Inferior parietal cortex (tissue), 1 donor: ENCODE measurements around the gene SLC7A5.
"Not testable (repeated sequence)": the region's sequence is repeated elsewhere in the genome, so short reads cannot be mapped to it uniquely, and the experiment has no call there.

Source experiments
- DNase-seq: peaks from one replicate; pipeline ENCODE4 v3.0.0-alpha.2; 2016; ENCODE audit errors: extremely low spot score

SLC7A5 gene

DNA sequence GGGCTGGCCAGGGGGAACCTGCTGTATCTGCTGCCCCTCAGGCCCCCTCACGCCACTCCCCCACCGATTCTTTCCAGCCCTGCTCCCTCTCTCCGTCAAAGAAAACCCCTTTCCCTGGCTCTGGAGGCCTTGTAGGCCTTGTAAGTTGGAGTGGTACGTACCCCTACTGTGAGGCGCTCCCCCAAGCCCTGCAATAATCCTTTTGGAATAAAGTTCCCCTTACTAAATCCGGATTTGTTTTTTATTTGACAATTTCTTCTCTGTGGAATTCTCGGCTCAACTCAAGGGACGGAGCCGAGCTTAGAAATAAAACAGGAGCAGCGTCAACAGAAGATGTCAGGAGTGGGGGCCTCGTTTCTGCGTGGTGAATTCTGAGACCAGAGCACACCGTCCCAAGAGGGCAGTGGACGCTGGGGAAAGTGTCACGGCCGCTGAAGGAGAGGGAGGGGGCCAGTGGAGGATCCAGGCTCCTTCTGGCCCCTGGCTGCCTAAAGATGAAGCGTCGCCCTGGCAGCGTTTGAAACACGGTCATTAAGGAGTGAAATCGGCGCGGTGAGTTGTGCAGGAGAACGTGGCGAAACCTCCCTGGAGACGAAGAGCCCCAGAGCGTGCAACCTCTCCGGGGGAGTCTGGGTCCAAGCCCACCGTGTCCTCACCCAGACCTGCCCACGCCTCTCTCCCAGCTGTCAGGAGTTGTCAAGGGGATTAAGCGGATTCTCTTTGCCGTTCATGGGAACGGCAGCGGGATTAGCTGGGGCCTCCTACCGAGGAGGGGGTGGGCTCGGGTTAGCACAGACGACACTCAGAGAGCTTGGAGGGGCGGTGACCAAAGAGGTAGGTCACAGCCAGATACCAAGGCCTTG, 47.0 kb downstream of the SLC7A5 start:
- no peak for DNase-seq

DNA sequence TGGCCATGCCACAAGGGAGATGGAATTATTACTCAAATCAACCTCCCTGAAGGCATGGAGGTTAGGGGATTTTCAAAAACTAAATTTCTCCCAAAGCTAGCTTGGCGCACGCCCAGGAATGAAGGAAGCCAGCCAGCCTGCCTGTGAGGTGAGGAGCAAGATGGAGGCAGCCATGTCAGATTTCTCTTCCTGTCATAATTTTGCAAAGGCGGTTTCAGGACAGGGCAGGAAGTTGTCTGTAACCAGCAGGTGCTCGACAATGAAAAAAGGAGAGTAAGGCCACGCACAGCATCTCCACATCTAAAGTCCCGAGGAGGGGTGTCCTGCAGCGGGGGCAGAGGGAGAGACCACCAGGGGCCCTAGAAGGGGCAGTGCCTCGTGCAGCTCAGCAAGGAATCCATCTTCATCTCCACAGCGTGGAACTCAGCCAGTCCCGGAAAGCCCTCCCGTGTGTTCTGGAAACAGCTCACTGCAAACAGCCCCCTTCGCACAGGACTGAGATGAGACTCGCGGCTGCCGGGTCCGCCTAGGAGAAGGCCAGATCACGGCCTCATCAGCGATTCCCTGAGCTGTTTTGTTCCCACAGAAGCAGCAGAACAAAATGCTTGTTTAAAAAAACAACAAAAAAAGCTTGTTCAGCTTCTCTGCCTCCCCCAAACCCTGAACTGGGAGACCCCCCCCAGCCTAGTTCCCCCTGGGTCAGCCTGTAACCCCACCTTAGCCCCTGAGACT, 47.8 kb downstream of the SLC7A5 start:
- DNase-seq = no peak

GRCh38 chr16:87819983-87820382, 49.3 kb downstream of the SLC7A5 start:
- DNase-seq = no peak

- no peak for DNase-seq
These were observed 50.0 kb downstream of the SLC7A5 start for GRCh38 chr16:87819282-87819681.

GRCh38 chr16:87818533-87819161, 50.7 kb downstream of the SLC7A5 start:
- no peak for DNase-seq

DNA sequence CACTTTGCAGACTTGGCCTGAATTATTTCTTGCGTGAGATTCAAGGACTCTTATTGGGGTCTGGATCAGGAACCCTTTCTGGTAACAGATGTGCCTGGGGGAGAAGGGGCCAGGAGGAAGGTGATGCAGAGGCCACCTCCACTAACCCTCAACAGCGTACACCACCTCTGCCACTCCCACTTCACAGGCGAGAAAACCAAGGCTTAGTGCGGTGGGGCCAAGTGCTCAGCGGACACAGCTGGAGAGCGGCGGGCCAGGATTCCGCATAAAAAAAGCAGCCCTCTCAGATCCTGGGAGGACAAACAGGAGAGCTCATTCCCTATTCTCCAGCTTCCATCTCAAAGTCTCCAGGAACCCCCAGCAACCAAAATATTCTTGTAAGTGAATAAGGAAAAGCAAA, 51.4 kb downstream of the SLC7A5 start:
- DNase-seq = no peak

DNA sequence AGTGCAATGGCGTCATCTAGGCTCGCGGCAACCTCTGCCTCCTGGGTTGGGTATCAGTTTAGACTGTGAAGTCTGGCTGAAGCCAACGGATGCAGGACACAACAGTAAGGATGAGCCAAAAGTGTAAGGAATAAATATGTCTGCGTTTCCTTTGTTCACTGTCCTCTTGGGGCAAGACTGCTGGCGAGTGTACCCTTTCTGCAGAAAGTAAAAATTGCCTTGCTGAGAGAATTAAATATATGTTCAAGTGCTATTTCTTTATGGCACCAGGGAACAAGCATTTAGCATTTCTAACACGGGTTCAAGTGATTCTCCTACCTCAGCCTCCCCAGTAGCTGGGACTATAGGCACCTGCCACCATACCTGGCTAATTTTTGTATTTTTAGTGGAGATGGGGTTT, 51.9 kb downstream of the SLC7A5 start:
- not testable (repeated sequence) for DNase-seq

- DNase-seq = no peak
These were observed 52.7 kb downstream of the SLC7A5 start for GRCh38 chr16:87816507-87817100.

- DNase-seq = no peak
These were observed 53.7 kb downstream of the SLC7A5 start for GRCh38 chr16:87815567-87815966.

- no peak for DNase-seq
These were observed 57.1 kb downstream of the SLC7A5 start for GRCh38 chr16:87812200-87812656.

DNA sequence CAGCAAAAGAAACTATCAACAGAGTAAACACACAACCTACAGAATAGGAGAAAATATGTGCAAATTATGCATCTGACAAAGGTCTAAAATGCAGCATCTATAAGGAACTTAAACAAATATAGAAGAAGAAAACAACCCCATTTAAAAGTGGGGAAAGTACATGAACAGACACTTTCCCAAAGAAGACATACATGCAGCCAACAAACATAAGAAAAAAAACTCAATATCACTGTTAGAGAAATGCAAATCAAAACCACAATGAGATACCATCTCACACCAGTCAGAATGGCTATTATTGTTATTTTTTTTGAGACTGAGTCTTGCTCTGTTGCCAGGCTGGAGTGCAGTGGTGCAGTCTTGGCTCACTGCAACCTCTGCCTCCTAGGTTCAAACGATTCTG, 57.9 kb downstream of the SLC7A5 start:
- DNase-seq = not testable (repeated sequence)

GRCh38 chr16:87809150-87809902, 60.0 kb downstream of the SLC7A5 start:
- DNase-seq = no peak

- DNase-seq = no peak
These were observed 61.2 kb downstream of the SLC7A5 start for GRCh38 chr16:87808108-87808507.

- DNase-seq = peak; percentile 28
These were observed 62.4 kb downstream of the SLC7A5 start for GRCh38 chr16:87806641-87807546.

- DNase-seq = no peak
These were observed 63.1 kb downstream of the SLC7A5 start for GRCh38 chr16:87806261-87806640.

- DNase-seq = no peak
These were observed 65.9 kb downstream of the SLC7A5 start for GRCh38 chr16:87803385-87803784.

- no peak for DNase-seq
These were observed 66.6 kb downstream of the SLC7A5 start for GRCh38 chr16:87802670-87803069.

DNA sequence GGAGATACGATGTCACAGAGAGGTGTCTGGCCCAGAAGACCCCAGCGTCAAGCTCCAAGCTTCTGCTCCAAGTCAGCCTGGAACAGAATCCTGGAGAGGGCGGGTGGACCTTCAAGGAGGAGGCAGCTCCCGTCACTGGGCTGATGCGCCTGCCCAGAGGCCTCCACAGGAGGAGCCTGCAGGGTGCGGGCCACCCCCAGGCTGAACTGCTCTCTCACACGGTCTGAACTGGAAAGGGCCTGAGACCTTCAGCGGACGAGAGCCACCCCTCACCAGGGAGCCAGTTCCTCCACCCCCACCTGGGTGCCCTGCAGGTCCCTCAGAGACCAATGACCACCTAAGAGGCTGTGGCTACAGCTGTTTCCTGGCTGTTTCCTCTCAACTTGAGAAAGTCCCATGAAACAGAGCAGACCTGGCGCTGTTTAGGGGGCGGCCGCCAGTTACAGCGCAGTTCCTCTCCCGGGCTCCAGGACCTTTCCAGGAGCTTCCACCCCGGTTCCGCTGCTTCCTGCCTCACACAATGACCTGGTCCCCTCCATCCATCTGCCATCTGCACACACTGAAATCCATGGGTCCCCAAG, 67.5 kb downstream of the SLC7A5 start:
- DNase-seq = no peak

DNA sequence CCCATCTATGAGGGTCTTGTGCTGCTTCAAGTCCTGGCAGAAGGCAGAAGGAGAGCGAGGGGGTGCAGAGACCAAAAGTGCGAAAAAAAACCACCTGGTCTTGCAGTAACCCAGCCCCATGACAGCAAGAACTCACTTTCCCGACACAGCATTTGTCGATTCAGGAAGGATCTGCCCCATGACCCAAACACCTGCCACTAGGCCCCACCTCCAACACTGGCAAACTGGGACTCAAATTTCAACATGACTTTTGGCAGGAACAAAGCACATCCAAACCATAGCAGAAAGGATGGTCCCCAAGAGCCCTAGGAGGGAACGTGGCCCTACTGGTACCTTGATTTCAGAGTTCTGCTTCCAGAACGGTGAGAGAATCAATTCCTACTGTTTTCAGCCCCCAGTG, 68.8 kb downstream of the SLC7A5 start:
- DNase-seq = no peak

GRCh38 chr16:87795336-87795735, 74.0 kb downstream of the SLC7A5 start:
- DNase-seq = no peak
